HCT116 (cell line): ENCODE measurements around the gene CCL1. TPM values are rescaled to one million over a fixed set of nuclear protein-coding genes. Genes with fewer than 3 reads are reported as not detected.

Source experiments
- ATAC-seq: fragments of 200-7000 bp; cut with Tn5 transposase; 2 replicates; pipeline ENCODE4 v1.9.1; 2020; ENCODE audit warnings: mild to moderate bottlenecking, moderate library complexity
- BruUV-seq: library from RNA; stranded (reverse); fragments of 400-500 nt; replicated peaks from 2 replicates; lab custom pipeline; 2021; lab: Mats Ljungman, UMichigan
- CTCF ChIA-PET: fragments of 300-600 bp; sonication (Branson Sonifier 250); formaldehyde crosslinking; loops from one replicate; lab custom pipeline; 2021; ENCODE audit warnings: antibody characterized with exemption; lab: Charles Lee
- POLR2A ChIA-PET: fragments of 300-600, 350-600 bp; sonication (Branson Sonifier 250); formaldehyde crosslinking; loops from one replicate; lab custom pipeline; 2021; ENCODE audit warnings: antibody characterized with exemption; lab: Charles Lee
- RAD21 ChIA-PET, 2 experiments: fragments of 300-600 bp; sonication (Branson Sonifier 250); formaldehyde crosslinking; loops; one replicate each; lab custom pipeline; 2023; ENCODE audit warnings: low total read pairs in 2 of 2; ENCODE audit not compliant: uncharacterized antibody in 2 of 2, unreplicated experiment in 2 of 2, low non-redundant PET in 1 of 2; lab: Charles Lee
- DNase-seq: peaks from one replicate; pipeline ENCODE4 v3.0.0-alpha.2; 2010; ENCODE audit warnings: low read depth, low spot score
- H2AFZ ChIP-seq: fragments of 200-600 bp; shearing (Covaris generic), sonication (generic); 2 replicates; pipeline ENCODE4 v1.6.1; 2017; ENCODE audit warnings: low read depth, mixed run types, mixed read lengths, antibody characterized with exemption, low read length; ENCODE audit not compliant: poor library complexity, severe bottlenecking
- H3K27ac ChIP-seq: 2 replicates; pipeline ENCODE4 v1.5.1; 2012; ENCODE audit warnings: low read depth, low read length
- H3K27me3 ChIP-seq: fragments of 200-600 bp; sonication (generic); 2 replicates; pipeline ENCODE4 v1.6.1; 2016; ENCODE audit warnings: mixed run types, low read length, mixed read lengths; ENCODE audit not compliant: insufficient read depth
- H3K36me3 ChIP-seq, 2 experiments: fragments of 200-500 bp in 1 of 2; fragments of 200-600 bp in 1 of 2; sonication (Bioruptor generic) in 1 of 2; sonication (generic) in 1 of 2; 2 replicates each; pipeline versions ENCODE4 v1.5.1 to v1.6.1; 2014 to 2016; ENCODE audit warnings: low read length in 2 of 2, inconsistent platforms in 1 of 2, mixed read lengths in 1 of 2, mixed run types in 1 of 2; ENCODE audit not compliant: insufficient read depth in 2 of 2, control insufficient read depth in 1 of 2
- H3K4me1 ChIP-seq, 2 experiments: fragments of 200-600 bp in 1 of 2; sonication (generic) in 1 of 2; 2 replicates each; pipeline versions ENCODE4 v1.5.1 to v1.6.1; 2012 to 2017; ENCODE audit warnings: low read length in 2 of 2, inconsistent platforms in 1 of 2, mild to moderate bottlenecking in 1 of 2, mixed read lengths in 1 of 2, mixed run types in 1 of 2, moderate library complexity in 1 of 2; ENCODE audit not compliant: insufficient read depth in 2 of 2, control insufficient read depth in 1 of 2
- H3K4me2 ChIP-seq: fragments of 200-600 bp; sonication (generic); 2 replicates; pipeline ENCODE4 v1.6.1; 2017; ENCODE audit warnings: mixed run types, low read length, mixed read lengths
- H3K4me3 ChIP-seq, 2 experiments: fragments of 200-600 bp in 1 of 2; sonication (generic) in 1 of 2; replicated peaks in 1 of 2; 2 replicates each; pipeline ENCODE4 v1.5.1; 2011 to 2016; ENCODE audit warnings: low read length in 2 of 2, control low read depth in 1 of 2, low read depth in 1 of 2, mild to moderate bottlenecking in 1 of 2, mixed read lengths in 1 of 2, mixed run types in 1 of 2
- H3K79me2 ChIP-seq: fragments of 200-600 bp; sonication (generic); 2 replicates; pipeline ENCODE4 v1.6.1; 2017; ENCODE audit warnings: mild to moderate bottlenecking, mixed run types, low read length, moderate library complexity, mixed read lengths; ENCODE audit not compliant: insufficient read depth
- H3K9ac ChIP-seq: fragments of 200-600 bp; sonication (generic); 2 replicates; pipeline ENCODE4 v1.6.1; 2016; ENCODE audit warnings: low read length, mixed read lengths
- H3K9me2 ChIP-seq: fragments of 200-600 bp; sonication (generic), shearing (Covaris generic); 2 replicates; pipeline ENCODE4 v1.6.1; 2017; ENCODE audit warnings: mixed run types, mild to moderate bottlenecking, moderate library complexity; ENCODE audit not compliant: insufficient read depth
- H3K9me3 ChIP-seq, 2 experiments: fragments of 200-500 bp in 1 of 2; fragments of 200-600 bp in 1 of 2; sonication (Bioruptor generic) in 1 of 2; sonication (generic) in 1 of 2; 2 replicates each; pipeline ENCODE4 v1.6.1; 2014 to 2017; ENCODE audit warnings: low read length in 2 of 2, mixed read lengths in 2 of 2, inconsistent platforms in 1 of 2, low read depth in 1 of 2, mild to moderate bottlenecking in 1 of 2, mixed run types in 1 of 2, moderate library complexity in 1 of 2; ENCODE audit not compliant: control insufficient read depth in 1 of 2, insufficient read depth in 1 of 2
- H4K20me1 ChIP-seq: fragments of 200-600 bp; sonication (generic), shearing (Covaris generic); 2 replicates; pipeline ENCODE4 v1.6.1; 2017; ENCODE audit warnings: mixed run types, mild to moderate bottlenecking, moderate library complexity; ENCODE audit not compliant: insufficient read depth
- CEBPB ChIP-seq: IDR thresholded peaks from 2 replicates; pipeline ENCODE4 v1.6.1; 2012; ENCODE audit warnings: low read depth
- EGR1 ChIP-seq: IDR thresholded peaks from 2 replicates; pipeline ENCODE4 v1.6.1; 2012; ENCODE audit warnings: low read depth
- ELF1 ChIP-seq: IDR thresholded peaks from 2 replicates; pipeline ENCODE4 v1.6.1; 2012; ENCODE audit warnings: low read depth, borderline replicate concordance
- EZH2phosphoT487 ChIP-seq: fragments of 200-600 bp; IDR thresholded peaks from 2 replicates; pipeline ENCODE4 v1.6.1; 2018; ENCODE audit warnings: antibody characterized with exemption, borderline replicate concordance
- SP1 ChIP-seq: IDR thresholded peaks from 2 replicates; pipeline ENCODE4 v1.6.1; 2012; ENCODE audit warnings: low read depth
- SRF ChIP-seq: IDR thresholded peaks from 2 replicates; pipeline ENCODE4 v1.6.1; 2012; ENCODE audit warnings: low read depth
- TCF7L2 ChIP-seq: IDR thresholded peaks from 2 replicates; pipeline ENCODE4 v1.7.0; 2011; ENCODE audit warnings: borderline replicate concordance, inconsistent platforms; ENCODE audit not compliant: insufficient read depth, insufficient read length; ENCODE audit errors: extremely low read depth
- YY1 ChIP-seq: IDR thresholded peaks from 2 replicates; pipeline ENCODE4 v1.6.1; 2011; ENCODE audit warnings: low read length, low read depth, moderate library complexity, mild to moderate bottlenecking; ENCODE audit not compliant: insufficient replicate concordance; ENCODE audit errors: extremely low read depth
- ZBTB33 ChIP-seq: IDR thresholded peaks from 2 replicates; pipeline ENCODE4 v1.6.1; 2011; ENCODE audit warnings: mild to moderate bottlenecking, low read length, moderate library complexity; ENCODE audit not compliant: insufficient replicate concordance; ENCODE audit errors: extremely low read depth
- intact Hi-C: fragments of 100-400 bp; cut with micrococcal nuclease; formaldehyde crosslinking; loops from 2 replicates; pipeline ENCODE4 v1.10.0; 2022
- total RNA-seq: library from RNA; stranded (reverse); gene quantifications from one replicate; pipeline ENCODE4 v1.2.1, GENCODE V29; 2021; ENCODE audit not compliant: unreplicated experiment

Gene CCL1
- total RNA-seq, 1 experiment from 2014 or later = not detected

DNA sequence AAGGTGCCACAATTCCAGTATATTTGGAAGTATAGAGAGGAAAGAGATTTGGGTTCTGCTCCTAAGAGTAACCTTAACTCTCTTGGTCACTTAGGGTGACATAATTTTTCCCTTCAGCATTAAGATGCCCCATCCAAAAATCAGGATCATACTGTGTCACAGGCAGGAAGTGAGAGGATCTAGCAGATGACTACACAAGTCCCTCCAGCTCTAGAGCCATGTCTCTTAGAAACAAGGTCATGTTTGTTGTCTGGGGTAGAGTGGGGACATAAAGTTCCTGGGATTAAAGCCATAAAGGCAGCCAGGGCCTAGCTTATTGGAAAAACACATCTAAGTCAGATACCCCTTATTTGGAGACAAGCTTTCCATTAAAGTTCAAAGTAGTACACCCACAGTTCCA, 41.1 kb downstream of the CCL1 start (continued):
- no peak for TF ChIP-seq ZBTB33
- no peak for TF ChIP-seq SP1
- TF ChIP-seq ELF1 = no peak
- TF ChIP-seq SRF = no peak
- TF ChIP-seq EZH2phosphoT487 = no peak
- no peak for TF ChIP-seq EGR1
- no peak for TF ChIP-seq CEBPB
- TF ChIP-seq YY1 = no peak

GRCh38 chr17:34319039-34319483, 44.0 kb downstream of the CCL1 start, which contains the start of gene CCL8:
TSS of gene CCL8 (plus strand) at chr17:34319435. CDS start at chr17:34319502, 67 bp downstream.
- RAD21 ChIA-PET = no interaction called here
- no peak for TF ChIP-seq TCF7L2
- intact Hi-C loops = no loop called here
- no peak for DNase-seq
- H3K79me2 ChIP-seq = no peaks in the 10 kb centered on the region
- ATAC-seq = no peak
- H3K4me1 ChIP-seq = no peaks in the 10 kb centered on the region
- POLR2A ChIA-PET = no interaction called here
- no peaks in the 10 kb centered on the region for H3K36me3 ChIP-seq
- CTCF ChIA-PET = interaction anchor here (2.1 kb wide), 1 partner anchor 42 kb away, joined by 6 read pairs; no protein-coding TSS in a partner anchor
- peaks cover 8% of the 10 kb centered on the region; the same call in 1 of the 2 replicates for H3K27me3 ChIP-seq
- no peak within 1 kb of the TSS for H2AFZ ChIP-seq
- no peak within 1 kb of the TSS for H3K27ac ChIP-seq
- no peak within 1 kb of the TSS for H3K4me3 ChIP-seq
- no peaks in the 10 kb centered on the region for H3K9me3 ChIP-seq
- no peak within 1 kb of the TSS for H3K9ac ChIP-seq
- H4K20me1 ChIP-seq = no peaks in the 10 kb centered on the region
- no peak within 1 kb of the TSS for H3K4me2 ChIP-seq
- no peaks in the 10 kb centered on the region for H3K9me2 ChIP-seq
- no TSS peak for BruUV-seq
